NCI-H2196 treated with DMSO at 0.1 percent for 48 hours (cell line): ENCODE measurements around the gene NR6A1.
A peak's percentile ranks its signal among the peaks of the same experiment; 100 is the strongest.

Experiments
- DNase-seq: peaks from one replicate; lab custom pipeline; 2025; ENCODE audit not compliant: unreplicated experiment; lab: John Stamatoyannopoulos, UW

Gene NR6A1

GRCh38 chr9:124477648-124478285 is 293.3 kb downstream of the NR6A1 start:
- peak; percentile 37 for DNase-seq

GRCh38 chr9:124477211-124477647 is 293.9 kb downstream of the NR6A1 start:
- DNase-seq, result no peak

- no peak for DNase-seq
These were observed 295.0 kb downstream of the NR6A1 start for GRCh38 chr9:124475868-124476690.

- DNase-seq, result no peak
These were observed 295.8 kb downstream of the NR6A1 start for GRCh38 chr9:124475158-124475867.

- no peak for DNase-seq
These were observed 297.0 kb downstream of the NR6A1 start for GRCh38 chr9:124474151-124474550.

DNA sequence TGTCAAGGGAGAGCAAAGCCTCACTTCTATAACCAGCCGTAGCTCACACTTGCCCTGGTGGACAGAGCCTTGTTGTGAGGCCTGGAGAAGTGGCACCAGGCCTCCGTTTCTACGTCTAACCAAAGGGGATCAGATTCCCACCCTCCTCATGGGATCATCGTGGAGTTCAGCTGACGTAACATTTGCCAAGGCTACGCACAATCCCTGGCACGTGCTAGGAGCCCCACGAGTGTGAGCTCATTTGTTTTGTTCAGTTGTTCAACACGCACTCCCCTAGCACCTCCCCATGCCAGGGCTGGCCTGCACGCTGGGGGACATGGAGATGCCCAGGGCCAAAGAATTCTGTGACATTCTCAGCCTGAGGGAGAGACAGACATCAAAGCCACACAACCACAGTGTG is 297.8 kb downstream of the NR6A1 start:
- no peak for DNase-seq

DNA sequence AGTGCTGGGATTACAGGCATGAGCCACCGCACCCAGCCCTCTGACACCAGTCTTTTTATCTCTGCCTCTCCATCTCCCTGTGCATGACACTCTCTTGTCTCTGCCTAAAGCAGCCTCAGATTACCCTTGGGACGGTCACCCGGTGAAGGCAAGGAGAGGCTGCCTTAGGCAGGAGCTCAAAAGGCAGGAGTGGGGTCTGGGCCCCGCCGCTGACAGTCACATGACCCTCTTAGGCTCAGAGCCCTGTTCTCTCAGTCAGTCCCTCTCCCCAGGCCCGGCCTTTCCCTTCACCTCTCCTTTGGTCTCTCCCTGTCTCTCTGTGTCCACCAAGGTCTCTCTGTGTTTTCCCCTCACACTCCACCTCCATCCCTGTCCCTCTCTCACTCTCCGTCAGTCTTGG is 298.3 kb downstream of the NR6A1 start:
- DNase-seq, result no peak

DNA sequence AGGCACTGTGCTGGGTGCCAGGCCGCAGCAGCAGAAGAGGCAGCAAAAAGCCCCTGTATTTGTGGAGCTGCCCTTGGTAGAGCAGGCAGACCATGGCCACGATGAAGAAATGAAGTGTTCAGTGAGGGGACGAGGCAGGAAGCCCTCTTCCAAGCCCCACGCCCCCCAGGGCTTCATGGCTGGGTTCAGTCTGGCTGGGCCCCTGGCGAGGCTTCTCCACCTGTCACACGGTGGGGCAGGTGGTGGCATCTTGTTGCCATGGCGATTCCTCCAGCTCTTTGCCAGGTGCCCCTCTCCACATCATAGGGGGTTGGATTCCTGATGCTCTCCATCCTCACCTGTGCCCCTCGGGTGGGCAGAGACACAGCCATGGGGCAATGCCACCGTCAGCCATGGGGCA is 299.4 kb downstream of the NR6A1 start:
- DNase-seq, result no peak

DNA sequence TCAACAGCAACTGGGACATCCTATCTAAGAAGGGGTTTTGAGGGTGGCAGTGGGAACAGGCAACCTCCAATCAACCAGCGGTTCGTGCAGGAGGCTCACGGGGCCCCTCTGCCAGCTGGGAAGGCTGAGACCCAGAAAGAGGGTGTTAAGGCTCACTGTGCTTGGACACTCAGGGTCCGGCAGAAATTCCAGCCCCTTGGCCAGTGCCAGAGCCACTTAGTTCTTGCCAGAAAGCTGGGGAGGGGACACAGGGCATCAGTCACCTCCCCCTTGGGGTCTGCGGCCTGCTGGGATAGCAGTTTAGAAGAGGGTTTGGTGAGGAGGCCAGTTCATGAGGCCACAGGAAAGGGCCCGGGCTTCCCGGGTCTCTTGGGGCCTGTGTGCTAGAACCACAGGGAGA is 300.4 kb downstream of the NR6A1 start:
- no peak for DNase-seq

GRCh38 chr9:124470306-124470705 is 300.8 kb downstream of the NR6A1 start:
- no peak for DNase-seq

- DNase-seq, result no peak
These were observed 301.9 kb downstream of the NR6A1 start for GRCh38 chr9:124469011-124469832.

DNA sequence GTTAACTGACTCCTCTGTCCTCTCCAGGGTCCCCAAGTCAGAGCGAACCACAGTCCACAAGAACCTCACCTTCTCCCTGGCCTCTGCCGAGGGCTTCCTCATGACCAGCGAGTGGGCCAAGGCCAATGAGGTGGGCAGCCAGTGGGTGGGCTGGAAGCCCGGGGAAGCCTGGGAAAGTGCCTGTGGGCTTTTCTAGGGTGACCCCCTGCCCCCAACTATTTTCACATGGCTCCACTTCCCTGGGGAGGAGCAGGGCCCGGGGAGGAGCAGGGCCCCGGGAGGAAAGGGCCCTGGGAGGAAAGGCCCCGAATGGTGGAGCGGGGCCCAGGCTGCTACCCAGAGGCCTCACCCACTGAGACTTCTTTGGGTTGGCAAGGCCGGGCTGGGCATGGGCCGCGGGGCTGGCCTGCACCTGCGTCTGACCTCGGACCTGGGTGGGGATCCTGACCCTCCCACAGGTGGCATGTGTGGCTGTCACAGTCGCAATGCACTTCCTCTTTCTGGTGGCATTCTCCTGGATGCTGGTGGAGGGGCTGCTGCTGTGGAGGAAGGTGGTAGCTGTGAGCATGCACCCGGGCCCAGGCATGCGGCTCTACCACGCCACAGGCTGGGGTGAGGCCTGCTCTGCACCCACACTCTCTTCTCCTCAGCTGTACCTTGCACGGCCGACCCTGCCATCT is 302.9 kb downstream of the NR6A1 start:
- no peak for DNase-seq

- no peak for DNase-seq
These were observed 303.6 kb downstream of the NR6A1 start for GRCh38 chr9:124467410-124468060.
